Stimulated activated naive CD8-positive, alpha-beta T cell treated with anti-CD3 and anti-CD28 coated beads, Interleukin-15, Interleukin-2, amounts not matched to agents 100 ng/mL and 50 ng/mL, for 24 hours (primary cell): ENCODE measurements around the gene MRPS16.
A peak's percentile ranks its signal among the peaks of the same experiment; 100 is the strongest.
"Not testable (repeated sequence)": the region's sequence is repeated elsewhere in the genome, so short reads cannot be mapped to it uniquely, and the experiment has no call there.

Source experiments
- H3K27ac Mint-ChIP-seq: one replicate; pipeline ENCODE4 v1.8.0; 2021; ENCODE audit warnings: mild to moderate bottlenecking, mixed read lengths
- H3K27me3 Mint-ChIP-seq: one replicate; pipeline ENCODE4 v1.8.0; 2021; ENCODE audit warnings: mixed read lengths
- H3K36me3 Mint-ChIP-seq: one replicate; pipeline ENCODE4 v1.8.0; 2021; ENCODE audit warnings: low read depth, mixed read lengths
- H3K4me1 Mint-ChIP-seq: one replicate; pipeline ENCODE4 v1.8.0; 2021; ENCODE audit warnings: low read depth, mixed read lengths
- H3K4me3 Mint-ChIP-seq: one replicate; pipeline ENCODE4 v1.8.0; 2021; ENCODE audit warnings: mild to moderate bottlenecking, mixed read lengths
- H3K9me3 Mint-ChIP-seq: one replicate; pipeline ENCODE4 v1.8.0; 2021; ENCODE audit warnings: mixed read lengths

MRPS16 gene

GRCh38 chr10:73252445-73253224 lies at the start of gene MRPS16:
TSS of gene MRPS16 (minus strand) at chr10:73252644. CDS start at chr10:73252482, 162 bp downstream.
- no peaks in the 10 kb centered on the region for H3K27me3 Mint-ChIP-seq
- peaks cover 37% of the 10 kb centered on the region for H3K36me3 Mint-ChIP-seq
- peak within 1 kb of the TSS; percentile 100 for H3K4me3 Mint-ChIP-seq
- H3K27ac Mint-ChIP-seq = peak within 1 kb of the TSS; percentile 99
- H3K9me3 Mint-ChIP-seq = no peaks in the 10 kb centered on the region
- H3K4me1 Mint-ChIP-seq = peaks cover 52% of the 10 kb centered on the region

GRCh38 chr10:73296946-73297345 lies 44.5 kb upstream of the MRPS16 start:
- Mint-ChIP-seq H3K27me3 (no peaks in the 10 kb centered on the region), H3K9me3 (no peaks in the 10 kb centered on the region), H3K36me3 (no peaks in the 10 kb centered on the region), H3K27ac (no peak overlapping the region), H3K4me3 (no peak overlapping the region), H3K4me1 (no peaks in the 10 kb centered on the region)

GRCh38 chr10:73293461-73293860 lies 41.0 kb upstream of the MRPS16 start:
- Mint-ChIP-seq H3K4me1 (no peaks in the 10 kb centered on the region), H3K27me3 (no peaks in the 10 kb centered on the region), H3K27ac (no peak overlapping the region), H3K36me3 (peaks cover 11% of the 10 kb centered on the region), H3K4me3 (no peak overlapping the region), H3K9me3 (peaks cover 4% of the 10 kb centered on the region)

- Mint-ChIP-seq H3K9me3 (peaks cover 4% of the 10 kb centered on the region), H3K36me3 (peaks cover 11% of the 10 kb centered on the region), H3K27me3 (no peaks in the 10 kb centered on the region), H3K4me1 (no peaks in the 10 kb centered on the region), H3K4me3 (no peak overlapping the region), H3K27ac (no peak overlapping the region)
Measured at GRCh38 chr10:73289958-73290357, 37.5 kb upstream of the MRPS16 start.

- H3K4me1 Mint-ChIP-seq = no peaks in the 10 kb centered on the region
- no peak overlapping the region for H3K27ac Mint-ChIP-seq
- no peak overlapping the region for H3K4me3 Mint-ChIP-seq
- peaks cover 11% of the 10 kb centered on the region for H3K36me3 Mint-ChIP-seq
- H3K9me3 Mint-ChIP-seq = peaks cover 4% of the 10 kb centered on the region
- H3K27me3 Mint-ChIP-seq = no peaks in the 10 kb centered on the region
Measured at GRCh38 chr10:73287441-73287840, 35.0 kb upstream of the MRPS16 start.

- no peak overlapping the region for H3K4me3 Mint-ChIP-seq
- no peaks in the 10 kb centered on the region for H3K4me1 Mint-ChIP-seq
- no peak overlapping the region for H3K27ac Mint-ChIP-seq
- H3K36me3 Mint-ChIP-seq = no peaks in the 10 kb centered on the region
- H3K27me3 Mint-ChIP-seq = no peaks in the 10 kb centered on the region
- H3K9me3 Mint-ChIP-seq = no peaks in the 10 kb centered on the region
Measured at GRCh38 chr10:73281097-73281496, 28.7 kb upstream of the MRPS16 start.

GRCh38 chr10:73264423-73264822 lies 12.0 kb upstream of the MRPS16 start:
- Mint-ChIP-seq H3K4me3 (no peak overlapping the region), H3K9me3 (no peaks in the 10 kb centered on the region), H3K27ac (no peak overlapping the region), H3K4me1 (no peaks in the 10 kb centered on the region), H3K27me3 (no peaks in the 10 kb centered on the region), H3K36me3 (no peaks in the 10 kb centered on the region)

- Mint-ChIP-seq H3K36me3 (no peaks in the 10 kb centered on the region), H3K27ac (no peak overlapping the region), H3K9me3 (no peaks in the 10 kb centered on the region), H3K4me1 (no peaks in the 10 kb centered on the region), H3K27me3 (no peaks in the 10 kb centered on the region), H3K4me3 (no peak overlapping the region)
Measured at GRCh38 chr10:73263693-73264347, 11.4 kb upstream of the MRPS16 start.

- no peaks in the 10 kb centered on the region for H3K4me1 Mint-ChIP-seq
- H3K27ac Mint-ChIP-seq = peak overlapping the region; percentile 47
- no peak overlapping the region for H3K4me3 Mint-ChIP-seq
- no peaks in the 10 kb centered on the region for H3K36me3 Mint-ChIP-seq
- H3K27me3 Mint-ChIP-seq = no peaks in the 10 kb centered on the region
- H3K9me3 Mint-ChIP-seq = no peaks in the 10 kb centered on the region
Measured at GRCh38 chr10:73262880-73263555, 10.6 kb upstream of the MRPS16 start.

- no peaks in the 10 kb centered on the region for H3K9me3 Mint-ChIP-seq
Measured at GRCh38 chr10:73262105-73262730, 9.8 kb upstream of the MRPS16 start.

GRCh38 chr10:73261362-73261995 lies 9.0 kb upstream of the MRPS16 start:
- H3K4me3 Mint-ChIP-seq = no peak overlapping the region
- no peaks in the 10 kb centered on the region for H3K9me3 Mint-ChIP-seq
- H3K4me1 Mint-ChIP-seq = no peaks in the 10 kb centered on the region
- no peaks in the 10 kb centered on the region for H3K36me3 Mint-ChIP-seq
- H3K27me3 Mint-ChIP-seq = no peaks in the 10 kb centered on the region
- no peak overlapping the region for H3K27ac Mint-ChIP-seq

More at GRCh38 chr10:73262105-73262730, 9.8 kb upstream of the MRPS16 start:
- no peaks in the 10 kb centered on the region for H3K27me3 Mint-ChIP-seq
- no peak overlapping the region for H3K4me3 Mint-ChIP-seq
- H3K36me3 Mint-ChIP-seq = no peaks in the 10 kb centered on the region
- H3K4me1 Mint-ChIP-seq = no peaks in the 10 kb centered on the region
- no peak overlapping the region for H3K27ac Mint-ChIP-seq

GRCh38 chr10:73258612-73259011 lies 6.2 kb upstream of the MRPS16 start:
- H3K27me3 Mint-ChIP-seq, H3K36me3 Mint-ChIP-seq, H3K9me3 Mint-ChIP-seq, H3K4me1 Mint-ChIP-seq, H3K4me3 Mint-ChIP-seq, H3K27ac Mint-ChIP-seq: not testable (repeated sequence)

GRCh38 chr10:73253225-73253555 lies 746 bp upstream of the MRPS16 start:
- peaks cover 32% of the 10 kb centered on the region for H3K36me3 Mint-ChIP-seq
- H3K9me3 Mint-ChIP-seq = no peaks in the 10 kb centered on the region
- peak overlapping the region; percentile 99 for H3K27ac Mint-ChIP-seq
- peaks cover 46% of the 10 kb centered on the region for H3K4me1 Mint-ChIP-seq
- H3K27me3 Mint-ChIP-seq = no peaks in the 10 kb centered on the region
- peak overlapping the region; percentile 100 for H3K4me3 Mint-ChIP-seq

- Mint-ChIP-seq H3K9me3 (no peaks in the 10 kb centered on the region), H3K27ac (peak overlapping the region; percentile 99), H3K4me3 (peak overlapping the region; percentile 100), H3K36me3 (peaks cover 43% of the 10 kb centered on the region), H3K4me1 (peaks cover 56% of the 10 kb centered on the region), H3K27me3 (no peaks in the 10 kb centered on the region)
Measured at GRCh38 chr10:73251683-73252444, 580 bp downstream of the MRPS16 start.
